GM12891 (cell line): ENCODE results near the gene LILRB2.

Source experiments
- POLR2A ChIP-seq: IDR thresholded peaks from 2 replicates; pipeline ENCODE4 v1.6.1; 2011; ENCODE audit warnings: low read depth, low read length, control low read depth
- POLR2AphosphoS5 ChIP-seq: IDR thresholded peaks from 2 replicates; pipeline ENCODE4 v1.6.1; 2011; ENCODE audit warnings: low read depth, low read length, control low read depth
- POU2F2 ChIP-seq: IDR thresholded peaks from 2 replicates; pipeline ENCODE4 v1.6.1; 2011; ENCODE audit warnings: low read depth, mild to moderate bottlenecking, control low read depth, low read length, moderate library complexity
- TAF1 ChIP-seq: IDR thresholded peaks from 2 replicates; pipeline ENCODE4 v1.6.1; 2011; ENCODE audit warnings: low read depth, low read length, control low read depth

- TF ChIP-seq POLR2A, result no peak
- no peak for TF ChIP-seq POU2F2
- no peak for TF ChIP-seq TAF1
- TF ChIP-seq POLR2AphosphoS5, result no peak
Observed at GRCh38 chr19:54230031-54230430, 50.9 kb downstream of the LILRB2 start.
